SK-N-MC (cell line): ENCODE results near the gene ZNF835.

ENCODE experiments used
- EZH2 ChIP-seq: fragments of 200-600 bp; sonication (generic); IDR thresholded peaks from one replicate; pipeline ENCODE4 v1.6.1; 2017; ENCODE audit warnings: antibody characterized with exemption
- FOXP2 ChIP-seq: optimal IDR thresholded peaks from 2 replicates; pipeline ENCODE3; 2011; ENCODE audit warnings: mild to moderate bottlenecking, moderate library complexity; ENCODE audit not compliant: insufficient read depth; ENCODE audit errors: extremely low read length, control extremely low read depth
- POLR2AphosphoS5 ChIP-seq: IDR thresholded peaks from 2 replicates; pipeline ENCODE4 v1.6.1; 2012; ENCODE audit warnings: mild to moderate bottlenecking, low read depth, low read length, borderline replicate concordance

GRCh38 chr19:56661248-56661647, 10.3 kb downstream of the ZNF835 start:
- TF ChIP-seq FOXP2 (no peak), EZH2 (no peak), POLR2AphosphoS5 (no peak)
